ENCODE measurements around the gene SDF4.

GRCh38 chr1:1175221-1176062 lies 56.4 kb downstream of the SDF4 start:
- TF ChIP-seq EZH2 (IDR thresholded peaks at IDR 0.05; ENCODE audit: insufficient read depth, low read length) = no peak
- TF ChIP-seq CTCF (IDR thresholded peaks at IDR 0.05; ENCODE audit: insufficient read depth, low read depth, low read length) = no peak

All from astrocyte (in vitro differentiated cells and primary cell).